Measurements from ENCODE around the gene RPL5.

DNA sequence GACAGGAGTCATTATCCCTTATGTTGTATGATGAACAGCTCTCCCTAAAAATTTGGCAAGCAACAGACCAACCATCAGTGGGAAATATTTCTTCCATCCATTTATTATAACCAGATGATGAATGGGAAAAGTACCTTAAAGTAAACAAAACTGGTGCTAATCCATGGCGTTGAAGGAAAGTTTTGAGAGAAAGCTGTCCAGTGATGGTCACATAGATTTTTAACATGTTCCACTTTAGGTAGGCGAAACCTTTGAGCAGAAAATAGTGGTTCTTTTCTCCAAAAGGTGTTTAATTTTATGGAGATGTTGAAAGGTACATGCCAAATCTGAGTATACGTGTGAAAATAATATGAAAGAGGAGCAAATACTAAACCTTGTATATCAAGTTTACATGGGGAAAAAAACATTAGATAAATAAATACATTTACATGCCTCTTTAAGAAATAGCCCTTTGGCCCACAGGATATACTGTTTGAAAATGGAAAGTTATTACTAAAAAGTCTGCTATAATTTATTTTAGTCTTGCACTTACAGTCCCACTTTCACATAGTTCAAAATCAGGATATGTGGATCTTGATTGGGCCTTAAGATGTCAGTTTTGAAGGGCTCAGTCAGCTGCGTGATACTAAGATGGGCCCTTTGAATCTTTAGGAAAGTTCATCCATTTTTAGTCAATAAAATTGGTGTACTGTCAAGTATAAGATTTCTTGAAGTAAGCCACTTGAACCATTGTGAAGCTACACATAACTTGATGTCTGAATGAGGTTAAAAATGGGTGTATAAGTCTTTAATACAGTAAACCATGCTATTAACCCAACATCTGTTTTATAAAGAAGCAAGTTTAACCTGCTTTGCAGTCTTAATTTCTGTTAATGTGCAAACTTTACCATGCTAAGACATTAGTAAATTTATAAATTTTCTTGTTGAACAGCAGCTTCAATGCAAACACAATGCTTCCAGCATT, 10.5 kb downstream of the RPL5 start:
- TF ChIP-seq, protein P1, sequence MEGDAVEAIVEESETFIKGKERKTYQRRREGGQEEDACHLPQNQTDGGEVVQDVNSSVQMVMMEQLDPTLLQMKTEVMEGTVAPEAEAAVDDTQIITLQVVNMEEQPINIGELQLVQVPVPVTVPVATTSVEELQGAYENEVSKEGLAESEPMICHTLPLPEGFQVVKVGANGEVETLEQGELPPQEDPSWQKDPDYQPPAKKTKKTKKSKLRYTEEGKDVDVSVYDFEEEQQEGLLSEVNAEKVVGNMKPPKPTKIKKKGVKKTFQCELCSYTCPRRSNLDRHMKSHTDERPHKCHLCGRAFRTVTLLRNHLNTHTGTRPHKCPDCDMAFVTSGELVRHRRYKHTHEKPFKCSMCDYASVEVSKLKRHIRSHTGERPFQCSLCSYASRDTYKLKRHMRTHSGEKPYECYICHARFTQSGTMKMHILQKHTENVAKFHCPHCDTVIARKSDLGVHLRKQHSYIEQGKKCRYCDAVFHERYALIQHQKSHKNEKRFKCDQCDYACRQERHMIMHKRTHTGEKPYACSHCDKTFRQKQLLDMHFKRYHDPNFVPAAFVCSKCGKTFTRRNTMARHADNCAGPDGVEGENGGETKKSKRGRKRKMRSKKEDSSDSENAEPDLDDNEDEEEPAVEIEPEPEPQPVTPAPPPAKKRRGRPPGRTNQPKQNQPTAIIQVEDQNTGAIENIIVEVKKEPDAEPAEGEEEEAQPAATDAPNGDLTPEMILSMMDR (IDR thresholded peaks at IDR 0.05) = no peak
- TF ChIP-seq POLR2A (IDR thresholded peaks at IDR 0.05) (no peak), POLR2AphosphoS5 (IDR thresholded peaks at IDR 0.05) (no peak)

All from prostate gland (tissue), 2 donors.